ENCODE measurements around the gene ITPR2. TPM values are rescaled to one million over a fixed set of nuclear protein-coding genes. Genes with fewer than 3 reads are reported as not detected.

Gene ITPR2
- total and polyA plus RNA-seq, 2 of the 13 experiments (the other 11 are each of a cell fraction or from before 2014, with no cell fraction given) = 31.9 to 81.9 TPM

GRCh38 chr12:26318661-26319068 lies 514.3 kb downstream of the ITPR2 start (continued):
- TF ChIP-seq, protein P1, sequence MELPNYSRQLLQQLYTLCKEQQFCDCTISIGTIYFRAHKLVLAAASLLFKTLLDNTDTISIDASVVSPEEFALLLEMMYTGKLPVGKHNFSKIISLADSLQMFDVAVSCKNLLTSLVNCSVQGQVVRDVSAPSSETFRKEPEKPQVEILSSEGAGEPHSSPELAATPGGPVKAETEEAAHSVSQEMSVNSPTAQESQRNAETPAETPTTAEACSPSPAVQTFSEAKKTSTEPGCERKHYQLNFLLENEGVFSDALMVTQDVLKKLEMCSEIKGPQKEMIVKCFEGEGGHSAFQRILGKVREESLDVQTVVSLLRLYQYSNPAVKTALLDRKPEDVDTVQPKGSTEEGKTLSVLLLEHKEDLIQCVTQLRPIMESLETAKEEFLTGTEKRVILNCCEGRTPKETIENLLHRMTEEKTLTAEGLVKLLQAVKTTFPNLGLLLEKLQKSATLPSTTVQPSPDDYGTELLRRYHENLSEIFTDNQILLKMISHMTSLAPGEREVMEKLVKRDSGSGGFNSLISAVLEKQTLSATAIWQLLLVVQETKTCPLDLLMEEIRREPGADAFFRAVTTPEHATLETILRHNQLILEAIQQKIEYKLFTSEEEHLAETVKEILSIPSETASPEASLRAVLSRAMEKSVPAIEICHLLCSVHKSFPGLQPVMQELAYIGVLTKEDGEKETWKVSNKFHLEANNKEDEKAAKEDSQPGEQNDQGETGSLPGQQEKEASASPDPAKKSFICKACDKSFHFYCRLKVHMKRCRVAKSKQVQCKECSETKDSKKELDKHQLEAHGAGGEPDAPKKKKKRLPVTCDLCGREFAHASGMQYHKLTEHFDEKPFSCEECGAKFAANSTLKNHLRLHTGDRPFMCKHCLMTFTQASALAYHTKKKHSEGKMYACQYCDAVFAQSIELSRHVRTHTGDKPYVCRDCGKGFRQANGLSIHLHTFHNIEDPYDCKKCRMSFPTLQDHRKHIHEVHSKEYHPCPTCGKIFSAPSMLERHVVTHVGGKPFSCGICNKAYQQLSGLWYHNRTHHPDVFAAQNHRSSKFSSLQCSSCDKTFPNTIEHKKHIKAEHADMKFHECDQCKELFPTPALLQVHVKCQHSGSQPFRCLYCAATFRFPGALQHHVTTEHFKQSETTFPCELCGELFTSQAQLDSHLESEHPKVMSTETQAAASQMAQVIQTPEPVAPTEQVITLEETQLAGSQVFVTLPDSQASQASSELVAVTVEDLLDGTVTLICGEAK (IDR thresholded peaks at IDR 0.05) = no peak
- TF ChIP-seq, protein P1 (CRISPR knock-in tag; IDR thresholded peaks at IDR 0.05) = no peak
- TF ChIP-seq ATF7 (IDR thresholded peaks at IDR 0.05) (no peak), ATF7 (CRISPR knock-in tag; IDR thresholded peaks at IDR 0.05) (0 out of 2 replicates have a peak, but pooled peaks have one; percentile 64), MTF1 (CRISPR knock-in tag; IDR thresholded peaks at IDR 0.05) (no peak), ZNF607 (CRISPR knock-in tag; IDR thresholded peaks at IDR 0.05; ENCODE audit: borderline replicate concordance) (no peak), MAFF (IDR thresholded peaks at IDR 0.05; ENCODE audit: low read depth, low read length) (peak; percentile 44; the same call in 1 of the 2 replicates), JUN (CRISPR knock-in tag; IDR thresholded peaks at IDR 0.05) (no peak), ZNF12 (CRISPR knock-in tag; IDR thresholded peaks at IDR 0.05) (no peak), ZNF441 (CRISPR knock-in tag; IDR thresholded peaks at IDR 0.05; ENCODE audit: borderline replicate concordance) (peak; percentile 22; the same call in 1 of the 2 replicates), MLX (CRISPR knock-in tag; IDR thresholded peaks at IDR 0.05) (peak; percentile 80), ZKSCAN8 (CRISPR knock-in tag; IDR thresholded peaks at IDR 0.05; ENCODE audit: borderline replicate concordance) (no peak), ZNF207 (IDR thresholded peaks at IDR 0.05; ENCODE audit: borderline replicate concordance) (no peak), ADNP (CRISPR knock-in tag; IDR thresholded peaks at IDR 0.05) (no peak), ZFX (CRISPR knock-in tag; IDR thresholded peaks at IDR 0.05; ENCODE audit: low read depth) (peak; percentile 64), RNF2 (conservative IDR thresholded peaks at IDR 0.05; ENCODE audit: low read depth) (0 out of 2 replicates have a peak, but pooled peaks have one; percentile 38), ZNF768 (CRISPR knock-in tag; IDR thresholded peaks at IDR 0.05) (no peak), RFXANK (CRISPR knock-in tag; IDR thresholded peaks at IDR 0.05) (no peak), NAIF1 (CRISPR knock-in tag; IDR thresholded peaks at IDR 0.05; ENCODE audit: borderline replicate concordance) (no peak)
- TF ChIP-seq, protein P2, sequence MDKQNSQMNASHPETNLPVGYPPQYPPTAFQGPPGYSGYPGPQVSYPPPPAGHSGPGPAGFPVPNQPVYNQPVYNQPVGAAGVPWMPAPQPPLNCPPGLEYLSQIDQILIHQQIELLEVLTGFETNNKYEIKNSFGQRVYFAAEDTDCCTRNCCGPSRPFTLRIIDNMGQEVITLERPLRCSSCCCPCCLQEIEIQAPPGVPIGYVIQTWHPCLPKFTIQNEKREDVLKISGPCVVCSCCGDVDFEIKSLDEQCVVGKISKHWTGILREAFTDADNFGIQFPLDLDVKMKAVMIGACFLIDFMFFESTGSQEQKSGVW (CRISPR knock-in tag; IDR thresholded peaks at IDR 0.05; ENCODE audit: borderline replicate concordance) = no peak
- TF ChIP-seq, protein P3, sequence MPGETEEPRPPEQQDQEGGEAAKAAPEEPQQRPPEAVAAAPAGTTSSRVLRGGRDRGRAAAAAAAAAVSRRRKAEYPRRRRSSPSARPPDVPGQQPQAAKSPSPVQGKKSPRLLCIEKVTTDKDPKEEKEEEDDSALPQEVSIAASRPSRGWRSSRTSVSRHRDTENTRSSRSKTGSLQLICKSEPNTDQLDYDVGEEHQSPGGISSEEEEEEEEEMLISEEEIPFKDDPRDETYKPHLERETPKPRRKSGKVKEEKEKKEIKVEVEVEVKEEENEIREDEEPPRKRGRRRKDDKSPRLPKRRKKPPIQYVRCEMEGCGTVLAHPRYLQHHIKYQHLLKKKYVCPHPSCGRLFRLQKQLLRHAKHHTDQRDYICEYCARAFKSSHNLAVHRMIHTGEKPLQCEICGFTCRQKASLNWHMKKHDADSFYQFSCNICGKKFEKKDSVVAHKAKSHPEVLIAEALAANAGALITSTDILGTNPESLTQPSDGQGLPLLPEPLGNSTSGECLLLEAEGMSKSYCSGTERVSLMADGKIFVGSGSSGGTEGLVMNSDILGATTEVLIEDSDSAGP (CRISPR knock-in tag; IDR thresholded peaks at IDR 0.05; ENCODE audit: borderline replicate concordance) = peak; percentile 16; the same call in 1 of the 2 replicates
